Activated CD4-positive, CD25-positive, alpha-beta regulatory T cell (primary cell): Measurements from ENCODE around the gene CLRN2.
"Not testable (repeated sequence)": the region's sequence is repeated elsewhere in the genome, so short reads cannot be mapped to it uniquely, and the experiment has no call there.

Experiments used
- DNase-seq, 4 experiments: peaks; one replicate each; lab custom pipeline; 2025; lab: John Stamatoyannopoulos, UW

CLRN2 gene

GRCh38 chr4:17545374-17546140, 30.6 kb downstream of the CLRN2 start:
- no peak for DNase-seq

DNA sequence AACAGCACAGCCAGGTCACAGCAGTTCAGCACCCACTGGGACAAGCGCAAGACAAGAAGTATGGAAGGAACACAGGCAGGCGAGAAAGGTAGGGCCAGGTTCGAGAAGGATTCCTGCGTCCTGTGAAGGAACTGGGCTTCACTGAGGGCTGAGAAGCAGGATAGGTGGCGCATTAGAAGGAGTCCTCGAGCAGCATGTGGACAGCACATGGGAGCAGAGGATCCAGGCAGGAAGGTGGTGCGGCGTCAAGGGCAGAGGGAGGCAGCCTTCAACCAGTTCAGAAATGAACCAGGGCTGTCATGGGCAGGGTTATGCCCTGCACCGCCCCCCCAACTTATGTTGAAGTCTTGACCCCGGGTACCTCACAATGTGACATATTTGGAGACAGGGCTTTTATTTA, 31.3 kb downstream of the CLRN2 start:
- DNase-seq, result no peak

GRCh38 chr4:17546678-17547077, 31.7 kb downstream of the CLRN2 start:
- no peak for DNase-seq

- no peak for DNase-seq
These were observed 35.6 kb downstream of the CLRN2 start for GRCh38 chr4:17550549-17550948.

GRCh38 chr4:17552427-17552826, 37.5 kb downstream of the CLRN2 start:
- DNase-seq, result no peak

DNA sequence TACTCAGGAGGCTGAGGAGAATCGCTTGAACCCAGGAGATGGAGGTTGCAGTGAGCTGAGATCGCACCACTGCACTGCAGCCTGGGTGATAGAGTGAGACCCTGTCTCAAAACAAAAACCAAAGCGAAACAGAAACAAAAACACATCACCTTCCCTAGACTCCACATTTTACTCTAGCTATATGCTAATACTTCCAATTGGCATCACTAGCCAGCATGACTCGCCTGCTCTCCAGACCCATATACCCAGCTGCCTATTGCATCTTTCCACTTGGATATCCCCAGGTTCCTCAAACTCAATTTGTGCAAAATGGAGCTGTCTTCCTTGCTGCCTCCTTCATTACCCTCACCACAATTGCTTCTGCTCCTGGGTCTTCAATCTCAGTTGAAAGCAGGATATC, 39.6 kb downstream of the CLRN2 start:
- DNase-seq, result no peak

DNA sequence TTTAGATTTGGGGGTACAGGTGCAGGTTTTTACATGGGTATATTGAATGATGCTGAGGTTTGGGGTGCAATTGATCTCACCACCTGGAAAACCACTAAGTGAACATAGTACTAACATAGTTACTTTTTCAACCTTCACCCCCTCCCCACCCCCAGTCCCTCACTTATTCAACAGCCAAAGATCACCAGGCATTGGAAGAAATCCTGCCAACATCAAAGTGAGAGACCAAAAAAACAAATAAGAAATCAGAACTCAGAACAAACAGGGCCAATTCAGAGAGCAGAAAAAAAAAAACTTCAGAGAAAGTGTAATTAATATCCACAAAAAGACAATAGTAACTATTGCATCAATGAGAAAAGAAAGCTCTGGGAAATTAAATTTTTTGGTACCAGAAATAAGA, 41.5 kb downstream of the CLRN2 start:
- DNase-seq, result no peak

- DNase-seq, result no peak
These were observed 42.9 kb downstream of the CLRN2 start for GRCh38 chr4:17557880-17558279.

DNA sequence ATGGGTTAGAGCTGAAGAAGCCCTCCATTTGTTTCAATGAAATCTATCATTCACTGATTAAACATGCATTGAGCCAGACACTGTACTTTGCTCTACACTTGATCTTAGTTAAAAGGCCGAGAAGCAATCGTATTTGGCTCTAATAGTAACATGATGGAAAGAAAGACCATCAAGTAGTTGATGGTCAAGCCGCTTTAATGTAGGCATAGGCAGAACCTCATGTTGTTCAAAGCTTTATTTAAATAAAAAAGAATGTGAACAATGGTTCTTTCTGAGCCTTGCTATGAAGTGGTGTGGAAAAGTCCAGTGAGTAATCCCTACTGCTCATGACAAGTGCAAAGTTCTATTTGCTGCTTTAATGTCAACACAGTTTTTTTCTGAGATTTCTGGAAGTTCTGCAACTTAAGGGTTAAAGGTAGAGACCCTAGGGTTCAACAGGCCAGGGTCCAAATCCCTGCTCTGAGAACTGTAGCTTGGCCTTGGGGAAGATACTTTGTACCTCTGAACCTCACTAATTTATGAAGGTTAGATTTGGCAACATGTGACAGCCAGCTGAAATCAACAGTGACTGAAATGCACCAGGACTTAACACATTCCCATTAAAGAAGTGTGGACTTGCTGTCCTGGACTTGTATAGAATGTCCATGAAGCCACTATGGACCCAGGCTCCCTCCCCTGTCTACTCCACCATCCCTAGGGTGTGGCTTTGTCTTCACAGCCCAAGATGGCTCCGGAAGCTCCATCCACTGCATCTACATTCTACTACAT, 44.2 kb downstream of the CLRN2 start:
- DNase-seq, result no peak

GRCh38 chr4:17559709-17560048, 44.7 kb downstream of the CLRN2 start:
- no peak for DNase-seq

DNA sequence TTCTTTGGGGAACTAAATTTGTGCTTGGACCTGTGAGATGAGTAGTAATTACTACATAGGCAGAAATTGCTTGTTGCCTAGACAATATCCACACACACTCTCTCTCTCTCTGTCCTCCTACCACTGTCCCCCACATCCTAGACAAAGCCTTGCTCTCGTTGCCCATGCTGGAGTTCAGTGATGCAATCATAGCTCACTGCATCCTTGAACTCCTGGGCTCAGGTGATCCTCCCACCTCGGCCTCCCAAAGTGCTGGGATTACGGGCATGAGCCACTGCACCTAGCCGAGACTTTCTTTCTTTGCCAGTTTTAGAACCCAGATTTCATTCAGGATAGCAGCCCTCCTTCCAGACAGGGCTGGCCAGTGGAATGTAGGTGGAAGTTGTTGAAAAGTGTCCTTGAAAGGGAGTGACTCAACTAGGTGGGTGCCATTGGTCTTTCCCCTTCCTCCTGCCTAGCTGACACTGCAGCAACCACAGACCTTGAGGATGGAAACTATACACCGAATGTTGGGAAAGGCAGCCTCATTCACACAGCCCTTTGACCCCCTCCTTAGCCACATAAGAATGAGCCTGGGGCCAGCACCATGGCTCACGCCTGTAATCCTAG, 45.2 kb downstream of the CLRN2 start:
- no peak for DNase-seq

DNA sequence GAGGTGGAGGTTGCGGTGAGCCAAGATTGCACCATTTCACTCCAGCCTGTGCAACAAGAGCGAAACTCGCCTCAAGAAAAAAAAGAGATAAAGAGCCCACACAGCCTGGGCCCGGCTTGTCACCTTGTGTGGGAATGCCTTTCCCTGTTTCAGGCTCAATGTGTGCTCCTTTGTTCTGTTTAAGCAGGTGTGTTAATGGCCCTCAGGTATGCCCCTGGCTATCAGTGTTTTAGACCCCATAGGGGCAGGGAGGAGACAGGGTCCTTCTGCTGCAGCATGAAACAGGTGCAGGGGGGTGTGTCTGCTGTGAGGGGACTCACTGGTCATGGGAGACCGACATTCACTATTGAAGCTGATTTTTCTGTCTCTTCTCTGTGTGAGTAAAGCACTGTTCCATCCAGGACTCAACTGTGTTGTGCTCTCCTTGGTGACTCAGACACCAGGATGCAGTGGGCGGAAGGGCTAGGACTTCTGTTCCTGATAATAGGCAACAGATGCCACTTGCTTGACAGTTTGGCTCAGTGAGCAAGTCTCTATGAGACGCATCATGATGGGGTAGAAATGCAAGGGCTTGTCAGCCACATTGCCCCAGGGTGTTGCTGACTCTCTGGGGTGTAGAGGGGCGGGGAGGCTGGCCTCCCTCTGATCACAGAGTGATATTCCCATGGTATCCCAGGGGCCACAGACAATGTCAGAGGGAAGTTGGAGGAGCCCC, 46.4 kb downstream of the CLRN2 start:
- no peak for DNase-seq

GRCh38 chr4:17562157-17562556, 47.2 kb downstream of the CLRN2 start:
- DNase-seq, result no peak

GRCh38 chr4:17565846-17566245, 50.9 kb downstream of the CLRN2 start:
- no peak for DNase-seq

DNA sequence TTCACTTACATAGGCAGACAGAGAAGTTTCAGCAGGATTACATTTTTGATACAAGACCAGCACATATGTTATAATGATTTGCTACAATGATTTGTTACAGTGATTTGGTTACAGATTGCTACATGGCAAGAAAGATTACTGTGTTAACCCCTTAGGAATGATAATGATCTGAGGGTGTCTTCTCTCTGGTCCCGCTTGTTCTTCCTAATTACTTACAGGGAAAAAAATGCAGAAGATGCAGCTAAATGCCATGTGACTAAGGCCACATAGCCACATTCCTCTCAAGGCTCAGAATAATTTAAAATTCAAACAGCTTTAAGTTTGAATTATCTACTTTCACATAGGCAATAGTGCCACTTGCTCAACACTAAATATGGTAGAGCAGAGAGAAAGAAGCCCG, 52.3 kb downstream of the CLRN2 start:
- DNase-seq, result no peak

DNA sequence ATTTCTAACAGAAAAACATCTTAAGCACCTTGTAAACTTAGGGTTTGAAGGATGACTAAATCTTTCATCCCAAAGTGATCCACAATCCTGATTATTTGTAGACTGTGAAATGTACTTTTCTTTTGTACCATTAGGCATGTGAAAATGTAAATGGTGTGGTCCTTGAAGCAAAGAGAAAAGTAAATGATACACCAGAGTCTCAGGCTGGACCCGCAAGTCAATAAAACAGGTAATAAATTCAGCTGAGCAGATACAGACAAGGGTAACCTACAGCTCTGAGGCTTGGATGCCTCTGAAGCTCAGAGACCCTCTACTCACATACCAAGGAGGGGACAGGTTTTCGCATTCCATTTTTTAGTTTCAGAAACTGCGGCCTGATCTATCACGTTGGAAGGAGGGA, 59.2 kb downstream of the CLRN2 start:
- DNase-seq, result no peak

DNA sequence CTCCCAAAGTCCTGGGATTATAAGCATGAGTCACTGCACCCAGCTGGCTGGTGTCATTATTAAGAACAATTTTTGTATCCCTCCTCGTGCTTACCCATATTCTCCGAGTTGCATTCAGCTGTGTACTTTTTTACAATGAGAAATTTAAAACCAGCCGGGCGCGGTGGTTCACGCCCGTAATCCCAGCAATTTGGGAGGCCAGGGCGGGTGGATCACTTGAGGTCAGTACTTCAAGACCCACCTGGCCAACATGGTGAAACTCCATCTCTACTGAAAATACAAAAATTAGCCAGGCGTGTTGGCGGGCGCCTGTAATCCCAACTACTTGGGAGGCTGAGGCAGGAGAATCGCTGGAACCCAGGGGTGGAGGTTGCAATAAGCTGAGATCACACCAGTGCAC, 60.2 kb downstream of the CLRN2 start:
- DNase-seq, result not testable (repeated sequence)
